Left kidney (tissue), 2 donors: Measurements from ENCODE around the gene ACOT4. TPM values are rescaled to one million over a fixed set of nuclear protein-coding genes. Genes with fewer than 3 reads are reported as not detected.
"Not testable (repeated sequence)": the region's sequence is repeated elsewhere in the genome, so short reads cannot be mapped to it uniquely, and the experiment has no call there.

Experiments
- DNase-seq: peaks from one replicate; pipeline ENCODE4 v3.0.0-alpha.2; 2013
- polyA plus RNA-seq: library from polyadenylated mRNA; unstranded; fragments of 120-200 nt; gene quantifications from one replicate; pipeline ENCODE4 v1.2.1, GENCODE V29; 2013; ENCODE audit not compliant: insufficient read length

Gene ACOT4
- polyA plus RNA-seq, 1 donor, result 3.4 TPM

DNA sequence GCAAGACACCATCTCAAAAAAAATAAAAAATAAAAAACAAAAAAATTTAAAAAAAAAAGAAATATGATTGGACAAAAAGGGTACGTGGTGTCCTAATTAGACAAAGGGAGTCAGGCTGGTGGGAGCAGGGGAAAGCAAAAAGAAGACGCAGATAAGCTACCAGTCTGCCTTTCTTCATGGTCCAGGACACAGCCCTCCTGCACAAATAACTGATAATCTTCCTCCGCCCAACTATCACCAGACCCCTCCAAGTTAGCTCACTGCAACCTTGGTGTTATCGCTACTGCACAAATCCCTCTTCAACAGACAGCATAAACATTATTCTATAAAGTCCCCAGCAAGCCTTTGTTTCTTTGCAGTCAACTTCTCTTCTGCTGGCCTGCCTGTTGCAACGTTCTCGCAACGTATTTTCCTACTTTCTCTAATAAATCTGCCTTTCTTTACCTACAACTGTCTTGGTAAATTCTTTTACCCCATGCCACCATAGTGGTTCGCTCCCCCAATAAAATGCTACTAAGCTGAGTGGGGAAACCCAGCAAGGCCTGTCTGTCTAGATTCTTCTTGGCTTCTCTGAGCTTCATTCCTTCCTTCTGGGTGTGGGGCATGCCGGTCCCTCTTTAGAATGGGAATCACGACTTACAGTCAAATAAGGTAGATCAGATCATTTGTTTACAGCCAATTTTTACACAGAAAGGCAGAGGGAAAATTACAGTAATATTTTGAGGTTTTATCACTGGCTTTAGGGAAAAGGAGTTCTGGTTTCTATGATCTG is 38.5 kb downstream of the ACOT4 start:
- DNase-seq, result no peak

DNA sequence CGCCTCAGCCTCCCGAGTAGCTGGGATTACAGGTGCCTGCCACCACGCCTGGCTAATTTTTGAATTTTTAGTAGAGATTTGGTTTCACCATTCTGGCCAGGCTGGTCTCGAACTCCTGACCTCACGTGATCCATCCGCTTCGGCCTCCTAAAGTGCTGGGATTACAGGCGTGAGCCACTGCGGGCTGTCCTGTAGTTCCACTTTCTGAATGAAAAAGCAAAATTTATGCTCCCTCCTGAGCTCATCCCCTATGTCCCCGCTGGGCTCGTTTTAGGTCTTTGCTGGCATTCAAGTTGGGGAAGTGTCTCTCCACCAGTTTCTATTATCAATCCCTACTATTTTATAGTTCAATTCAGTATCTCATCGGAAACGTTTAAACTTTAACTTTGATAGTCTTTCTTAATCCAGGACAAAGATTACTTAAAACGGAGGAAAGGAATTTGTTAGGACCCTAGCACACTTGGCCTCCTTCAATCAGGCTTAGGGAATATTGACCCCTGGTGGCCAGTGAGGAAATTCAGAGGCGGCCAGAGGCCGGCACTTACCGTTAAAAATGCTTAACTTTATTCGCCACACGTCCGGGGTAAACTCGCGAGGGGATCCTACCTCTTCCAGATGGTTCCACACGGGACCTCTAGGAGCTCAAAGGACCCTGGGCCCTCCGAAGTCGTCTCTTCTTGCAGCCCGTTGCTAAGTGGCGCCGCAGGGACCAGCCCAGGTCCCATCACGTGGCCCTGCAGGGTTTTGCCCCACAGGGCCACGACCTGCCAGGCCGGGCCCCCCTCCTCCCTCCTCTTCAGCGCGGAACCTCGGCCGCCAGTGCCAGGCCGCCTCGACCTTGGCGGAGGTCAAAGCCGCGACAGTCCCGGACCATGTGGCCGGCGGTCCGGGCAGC is 41.7 kb downstream of the ACOT4 start:
- peak; percentile 79 for DNase-seq

DNA sequence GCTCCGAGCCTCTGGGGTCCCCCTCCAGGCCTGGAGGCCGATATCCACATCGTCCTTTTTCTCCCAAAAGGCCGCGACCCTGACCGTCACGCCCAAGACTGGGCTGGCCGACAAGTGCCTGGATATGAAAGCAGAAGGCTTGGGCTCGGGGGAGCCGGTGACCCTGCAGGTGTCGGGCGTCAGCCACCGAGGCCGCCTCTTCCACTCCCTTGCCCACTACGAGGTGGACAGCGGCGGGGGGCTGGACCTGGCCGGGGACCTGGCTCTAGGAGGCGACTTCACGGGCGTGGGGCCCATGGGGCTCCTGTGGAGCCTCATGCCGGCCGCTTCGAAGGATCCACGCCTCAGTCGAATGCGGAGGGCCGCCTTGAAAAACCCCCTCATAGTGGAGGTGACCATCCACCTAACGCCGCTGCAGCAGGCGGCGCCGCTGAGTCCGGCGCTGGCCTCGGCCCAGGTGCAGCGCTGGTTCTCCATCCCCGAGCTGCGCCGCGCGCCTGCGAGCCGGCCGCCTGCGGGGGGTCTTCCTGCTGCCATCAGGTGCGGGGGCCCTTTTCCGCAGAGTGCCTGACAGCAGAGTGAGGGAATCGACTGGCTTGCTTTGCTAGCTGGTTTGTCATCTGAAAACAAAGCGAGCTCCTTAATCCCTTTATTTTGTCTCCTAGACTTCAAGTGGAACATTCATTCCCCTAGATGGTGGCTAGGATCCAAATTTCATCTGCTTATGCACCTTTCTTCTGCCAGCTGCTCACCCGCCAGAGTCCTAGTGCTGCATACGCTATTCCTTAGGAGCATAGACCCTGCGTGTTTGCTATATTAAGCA is 42.5 kb downstream of the ACOT4 start:
- DNase-seq, result peak; percentile 38

DNA sequence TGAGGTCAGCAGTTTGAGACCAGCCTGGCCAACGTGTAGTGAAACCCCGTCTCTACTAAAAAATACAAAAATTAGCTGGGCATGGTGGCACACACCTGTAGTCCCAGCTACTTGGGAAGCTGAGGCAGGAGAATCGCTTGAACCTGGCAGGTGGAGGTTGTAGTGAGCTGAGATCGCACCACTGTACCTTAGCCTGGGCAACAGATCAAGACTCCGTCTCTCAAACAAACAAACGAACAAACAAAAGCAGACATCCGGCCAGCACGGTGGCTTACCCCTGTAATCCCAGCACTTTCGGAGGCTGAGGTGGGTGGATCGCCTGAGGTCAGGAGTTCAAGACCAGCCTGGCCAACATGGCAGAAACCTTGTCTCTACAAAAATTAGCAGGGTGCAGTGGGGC is 44.7 kb downstream of the ACOT4 start:
- not testable (repeated sequence) for DNase-seq

DNA sequence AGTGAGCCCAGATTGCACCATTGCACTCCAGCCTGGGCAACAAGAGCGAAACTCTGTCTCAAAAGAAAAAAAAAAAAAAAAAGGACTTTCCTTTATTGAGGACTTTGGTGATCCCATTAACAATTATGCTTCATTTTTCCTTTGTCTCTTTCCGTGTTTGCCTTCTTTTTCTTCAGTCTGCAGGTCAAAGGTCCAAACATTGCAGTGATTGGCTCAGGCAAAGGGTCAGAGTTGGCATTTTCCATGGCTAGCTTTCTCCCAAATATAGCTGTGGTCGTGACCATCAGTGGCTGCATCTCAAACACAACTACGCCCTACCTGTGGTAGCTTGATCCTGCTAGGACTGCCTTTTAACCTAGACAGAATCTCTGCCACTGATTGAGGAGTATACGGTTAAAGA is 46.2 kb downstream of the ACOT4 start:
- no peak for DNase-seq

DNA sequence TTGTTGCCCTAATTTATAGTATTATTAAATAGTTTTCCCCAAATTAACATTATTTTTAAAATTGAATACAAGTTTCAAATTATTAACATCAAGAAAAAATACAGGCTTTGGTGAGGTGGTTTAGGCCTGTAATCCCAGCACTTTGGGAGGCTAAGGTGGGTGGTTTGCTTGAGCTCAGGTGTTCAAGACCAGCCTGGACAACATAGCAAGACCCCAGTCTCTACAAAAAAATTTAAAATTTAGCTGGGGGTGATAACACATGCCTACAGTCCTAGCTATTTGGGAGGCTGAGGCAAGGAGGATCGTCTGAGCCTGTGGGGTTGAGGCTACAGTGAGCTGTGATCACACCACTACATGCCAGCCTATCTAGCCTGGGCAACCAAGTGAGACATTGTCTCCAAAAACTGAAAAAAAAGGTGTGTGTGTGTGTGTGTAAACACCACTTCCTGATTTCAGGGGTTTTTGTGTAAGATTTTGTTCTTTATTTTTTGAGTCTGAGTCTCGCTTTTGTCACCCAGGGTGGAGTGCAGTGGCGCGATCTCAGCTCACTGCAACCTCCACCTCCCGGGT is 49.2 kb downstream of the ACOT4 start:
- DNase-seq, result no peak

DNA sequence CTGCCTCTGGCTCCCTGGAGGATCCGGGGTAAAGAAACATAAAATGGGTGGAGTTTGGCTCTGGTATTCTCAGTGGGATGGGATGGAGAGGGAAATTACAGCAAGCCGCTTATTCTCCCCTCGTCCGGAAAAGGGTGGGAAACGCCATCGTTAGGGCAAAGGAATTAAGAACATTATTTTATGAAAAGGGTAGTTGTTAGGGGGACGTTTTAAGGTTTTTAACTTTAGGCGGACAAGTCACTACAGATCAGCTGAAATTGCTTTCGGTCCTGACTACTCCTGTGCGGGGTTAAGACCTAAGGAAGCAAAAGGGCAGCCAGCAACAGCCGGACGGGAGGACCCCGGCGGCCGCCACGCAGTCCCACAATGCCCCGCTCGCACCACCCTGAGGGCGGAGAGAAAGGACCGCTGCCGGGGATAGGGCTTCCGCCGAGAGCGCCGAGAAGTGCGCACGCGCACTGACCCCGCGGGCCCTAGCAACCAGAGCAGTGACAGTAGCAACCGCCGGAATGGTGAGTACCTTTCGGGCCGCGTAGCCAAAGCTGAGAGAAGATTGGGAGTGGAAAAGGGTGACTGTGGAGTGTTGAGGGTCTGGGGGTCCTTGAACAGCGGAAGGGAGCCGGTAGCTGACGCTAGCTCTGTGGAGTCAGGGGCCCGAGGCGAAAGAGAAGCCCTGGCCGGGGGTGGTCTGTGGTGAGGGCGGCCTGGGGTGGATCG is 53.0 kb downstream of the ACOT4 start, which contains the start of gene DNAL1:
TSS of gene DNAL1 (plus strand) at position 456 of the 717 bp plus-strand sequence. CDS start at position 510, 54 bp downstream.
- DNase-seq, result peak; percentile 91

DNA sequence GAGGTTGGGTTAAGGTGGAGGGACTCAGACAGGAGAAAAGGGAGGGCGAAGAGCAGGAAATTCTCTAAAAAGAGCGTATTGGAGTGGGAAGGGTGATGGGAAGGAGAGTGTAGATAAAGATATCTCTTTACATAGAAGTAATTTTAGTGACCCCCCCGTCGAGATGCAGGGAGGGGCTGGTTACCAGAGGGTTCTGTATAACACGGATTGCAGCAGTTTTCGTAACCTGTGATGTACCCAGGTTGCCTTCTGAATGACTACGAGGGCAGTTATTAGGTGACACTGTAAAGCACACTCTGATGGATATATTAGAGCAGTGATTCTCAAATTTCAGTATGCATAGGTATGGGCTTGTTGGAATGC is 53.6 kb downstream of the ACOT4 start:
- DNase-seq, result no peak

Other genes starting within 250 kb of the ACOT4 start
- gene NUMB, start 133.3 kb upstream of the ACOT4 start, polyA plus RNA-seq, result 126 TPM
- gene RIOX1, start 100.9 kb upstream of the ACOT4 start, polyA plus RNA-seq, result 10.4 TPM
- gene ACOT1, start 54.7 kb upstream of the ACOT4 start, polyA plus RNA-seq, result 8.6 TPM
- gene HEATR4, start 32.9 kb upstream of the ACOT4 start, polyA plus RNA-seq, result 3.2 TPM
- 59.0 TPM for gene ACOT2, start 22.7 kb upstream of the ACOT4 start, polyA plus RNA-seq
- gene ACOT6, start 20.6 kb downstream of the ACOT4 start, polyA plus RNA-seq, result 0.25 TPM
- gene DNAL1, start 53.1 kb downstream of the ACOT4 start, polyA plus RNA-seq, result 25.2 TPM
- gene PNMA1, start 122.5 kb downstream of the ACOT4 start, polyA plus RNA-seq, result 91.6 TPM